Measurements from ENCODE around the gene CDH4.

CDH4 gene

DNA sequence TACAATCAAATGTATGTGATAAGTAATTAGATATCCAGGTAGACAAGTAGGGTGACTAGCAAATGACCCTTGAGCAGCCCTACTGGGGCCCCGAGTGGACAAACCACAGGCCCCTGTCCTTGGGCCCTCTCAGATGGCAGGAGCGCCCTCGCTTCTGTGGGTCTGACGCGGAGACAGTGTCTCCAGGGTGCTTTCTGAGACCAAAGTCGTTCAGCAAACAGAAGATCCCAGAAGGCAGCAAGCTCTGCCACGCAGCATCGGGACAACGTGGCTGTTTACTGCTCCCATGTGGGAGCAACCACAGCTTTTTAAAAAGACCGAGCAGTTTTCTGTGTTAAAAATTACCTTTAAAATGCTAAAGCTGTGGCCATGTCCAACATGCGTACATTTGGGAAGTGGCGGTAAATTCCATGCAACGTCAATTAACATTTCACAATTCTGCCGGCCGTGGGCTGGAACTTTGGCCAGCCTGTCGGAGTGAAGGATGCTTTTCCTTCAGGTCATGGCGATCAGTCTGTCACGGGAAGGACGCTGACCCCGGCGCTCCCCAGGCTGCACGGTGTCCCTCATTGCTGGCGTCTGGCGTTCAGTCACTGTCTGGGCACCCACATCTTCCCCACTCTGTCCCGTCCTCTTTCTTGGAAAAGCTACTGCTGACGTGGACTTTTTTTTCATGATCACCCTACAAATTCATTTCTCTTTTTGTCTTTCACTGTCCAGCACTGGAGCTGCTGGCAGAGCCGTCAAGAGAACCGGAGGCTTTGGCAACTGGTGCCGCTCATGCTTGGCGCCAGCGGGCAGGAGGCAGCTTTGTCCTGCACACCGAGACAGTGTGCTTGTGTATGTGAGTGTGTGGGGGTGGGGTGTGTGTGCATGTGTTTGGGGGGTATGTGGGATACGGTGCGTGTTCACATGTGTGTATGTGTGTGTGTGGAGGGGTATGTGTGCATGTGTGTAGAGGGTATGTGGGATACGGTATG is 293.1 kb downstream of the CDH4 start:
- no peak overlapping the region for H3K4me3 ChIP-seq (ENCODE audit: low read depth, low read length)
- TF ChIP-seq, protein P1, sequence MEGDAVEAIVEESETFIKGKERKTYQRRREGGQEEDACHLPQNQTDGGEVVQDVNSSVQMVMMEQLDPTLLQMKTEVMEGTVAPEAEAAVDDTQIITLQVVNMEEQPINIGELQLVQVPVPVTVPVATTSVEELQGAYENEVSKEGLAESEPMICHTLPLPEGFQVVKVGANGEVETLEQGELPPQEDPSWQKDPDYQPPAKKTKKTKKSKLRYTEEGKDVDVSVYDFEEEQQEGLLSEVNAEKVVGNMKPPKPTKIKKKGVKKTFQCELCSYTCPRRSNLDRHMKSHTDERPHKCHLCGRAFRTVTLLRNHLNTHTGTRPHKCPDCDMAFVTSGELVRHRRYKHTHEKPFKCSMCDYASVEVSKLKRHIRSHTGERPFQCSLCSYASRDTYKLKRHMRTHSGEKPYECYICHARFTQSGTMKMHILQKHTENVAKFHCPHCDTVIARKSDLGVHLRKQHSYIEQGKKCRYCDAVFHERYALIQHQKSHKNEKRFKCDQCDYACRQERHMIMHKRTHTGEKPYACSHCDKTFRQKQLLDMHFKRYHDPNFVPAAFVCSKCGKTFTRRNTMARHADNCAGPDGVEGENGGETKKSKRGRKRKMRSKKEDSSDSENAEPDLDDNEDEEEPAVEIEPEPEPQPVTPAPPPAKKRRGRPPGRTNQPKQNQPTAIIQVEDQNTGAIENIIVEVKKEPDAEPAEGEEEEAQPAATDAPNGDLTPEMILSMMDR (IDR thresholded peaks at IDR 0.05; ENCODE audit: control insufficient read depth, extremely low read depth, insufficient read depth), result no peak
- DNase-seq (ENCODE audit: low read depth), result no peak

DNA sequence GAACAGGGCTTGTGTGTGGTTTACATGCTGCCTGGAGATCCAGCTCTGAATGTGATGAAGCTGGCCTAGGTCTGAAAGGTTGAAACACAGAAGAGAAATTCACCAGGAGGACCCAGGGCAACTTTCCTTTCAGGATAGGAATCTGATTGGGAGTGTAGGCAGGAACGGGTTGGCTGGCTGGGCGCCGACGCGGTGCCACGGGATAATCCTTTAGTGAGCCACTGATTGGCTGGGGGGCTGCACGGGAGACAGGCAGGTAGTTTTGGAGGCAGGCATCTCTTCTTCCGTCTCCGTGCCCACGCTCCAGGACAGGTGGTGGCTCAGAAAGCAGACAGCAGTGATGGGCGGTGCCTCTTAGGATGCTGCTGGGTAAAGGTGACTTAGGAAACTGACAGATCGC is 294.6 kb downstream of the CDH4 start:
- TF ChIP-seq, protein P1 (IDR thresholded peaks at IDR 0.05; ENCODE audit: control insufficient read depth, extremely low read depth, insufficient read depth), result no peak
- DNase-seq (ENCODE audit: low read depth), result no peak
- no peak overlapping the region for H3K4me3 ChIP-seq (ENCODE audit: low read depth, low read length)

DNA sequence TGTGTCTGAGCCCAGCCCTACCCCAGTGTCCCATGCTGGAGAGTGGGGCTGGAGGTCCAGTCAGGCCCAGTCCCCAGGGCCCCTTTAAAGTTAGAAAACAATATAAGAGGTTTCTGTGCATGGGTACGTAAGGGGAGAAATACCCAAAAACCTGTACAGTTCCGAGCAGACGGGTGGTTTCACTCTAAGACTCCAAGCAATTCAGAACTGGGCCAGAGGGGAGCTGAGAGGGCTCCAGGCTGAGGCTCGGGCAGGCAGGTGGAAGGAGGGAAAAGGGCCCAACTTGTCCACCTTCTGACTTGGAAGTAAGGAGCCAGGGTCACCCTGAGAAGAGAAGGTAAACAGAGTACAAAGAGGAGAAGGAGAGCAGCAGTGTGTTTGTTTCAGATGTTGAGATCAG is 296.0 kb downstream of the CDH4 start:
- TF ChIP-seq, protein P1 (IDR thresholded peaks at IDR 0.05; ENCODE audit: control insufficient read depth, extremely low read depth, insufficient read depth), result no peak
- H3K4me3 ChIP-seq (ENCODE audit: low read depth, low read length), result no peak overlapping the region
- DNase-seq (ENCODE audit: low read depth), result no peak

DNA sequence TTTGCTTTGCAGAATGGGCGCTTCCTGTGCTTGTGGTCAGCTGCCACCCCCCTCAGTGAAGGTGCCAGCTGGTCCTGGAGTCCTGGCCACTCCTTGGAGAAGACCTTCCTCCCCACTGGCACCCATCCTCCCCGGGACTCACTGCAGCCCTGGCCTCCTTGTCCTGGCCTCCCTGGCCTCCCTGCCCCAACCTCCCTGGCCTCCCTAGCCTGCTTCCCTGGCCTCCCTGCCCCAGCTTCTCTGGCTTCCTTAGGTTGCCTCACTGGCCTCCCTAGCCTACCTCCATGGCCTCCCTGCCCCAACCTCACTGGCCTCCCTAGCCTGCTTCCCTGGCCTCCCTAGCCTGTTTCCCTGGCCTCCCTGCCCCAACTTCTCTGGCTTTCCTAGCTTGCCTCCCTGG is 297.8 kb downstream of the CDH4 start:
- TF ChIP-seq, protein P1 (IDR thresholded peaks at IDR 0.05; ENCODE audit: control insufficient read depth, extremely low read depth, insufficient read depth), result no peak
- no peak for DNase-seq (ENCODE audit: low read depth)
- no peak overlapping the region for H3K4me3 ChIP-seq (ENCODE audit: low read depth, low read length)

DNA sequence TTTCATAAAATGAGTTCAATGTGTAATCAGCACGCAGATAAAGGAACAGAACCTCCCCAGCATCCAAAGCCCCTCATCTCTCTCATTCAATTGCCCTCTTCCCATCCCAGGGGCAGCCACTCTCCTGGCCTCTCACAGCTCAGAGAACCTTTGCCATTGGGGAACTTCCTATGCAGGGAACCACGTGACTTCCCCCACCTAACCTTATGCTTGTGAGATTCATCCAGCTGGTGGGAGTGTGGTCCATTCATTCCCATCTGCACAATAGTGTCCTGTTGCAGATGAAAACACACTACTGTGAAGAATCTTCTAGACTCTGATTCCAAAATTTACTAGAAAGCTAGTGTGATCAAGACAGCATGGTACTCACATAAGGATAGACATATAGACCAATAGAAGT is 299.3 kb downstream of the CDH4 start:
- TF ChIP-seq, protein P1 (IDR thresholded peaks at IDR 0.05; ENCODE audit: control insufficient read depth, extremely low read depth, insufficient read depth), result no peak
- no peak for DNase-seq (ENCODE audit: low read depth)
- no peak overlapping the region for H3K4me3 ChIP-seq (ENCODE audit: low read depth, low read length)

DNA sequence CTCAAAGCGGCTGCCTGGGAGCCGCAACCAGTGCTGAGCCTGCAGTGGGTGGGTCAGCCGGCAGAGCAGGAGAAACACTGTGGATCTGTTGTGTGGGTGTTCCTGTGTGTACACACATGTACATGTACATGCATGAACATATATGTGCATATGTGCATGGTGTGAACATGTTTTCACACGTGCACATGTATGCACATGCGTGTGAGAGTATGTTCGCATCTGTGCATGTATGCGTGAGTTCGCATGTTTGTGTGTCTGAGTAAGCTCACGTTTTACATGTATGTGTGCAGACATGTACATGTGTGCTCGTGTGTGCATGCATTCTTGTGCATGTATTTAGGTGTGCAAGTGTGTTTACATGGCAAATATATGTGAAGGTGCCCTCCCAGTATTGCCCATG is 302.6 kb downstream of the CDH4 start:
- DNase-seq (ENCODE audit: low read depth), result no peak
- H3K4me3 ChIP-seq (ENCODE audit: low read depth, low read length), result no peak overlapping the region
- TF ChIP-seq, protein P1 (IDR thresholded peaks at IDR 0.05; ENCODE audit: control insufficient read depth, extremely low read depth, insufficient read depth), result no peak

Data from LNCaP clone FGC (cell line).